GM12892 (cell line): ENCODE data around the gene AURKAIP1.

Source experiments
- POLR2A ChIP-seq: IDR thresholded peaks from 2 replicates; pipeline ENCODE4 v1.6.1; 2011; ENCODE audit warnings: low read depth, low read length, control low read depth
- POLR2AphosphoS5 ChIP-seq: IDR thresholded peaks from 2 replicates; pipeline ENCODE4 v1.6.1; 2011; ENCODE audit warnings: low read depth, low read length, control low read depth
- TAF1 ChIP-seq: IDR thresholded peaks from 2 replicates; pipeline ENCODE4 v1.6.1; 2011; ENCODE audit warnings: low read depth, mild to moderate bottlenecking, control low read depth, low read length, borderline replicate concordance

GRCh38 chr1:1402072-1402900 lies 27.3 kb upstream of the AURKAIP1 start:
- no peak for TF ChIP-seq POLR2AphosphoS5
- TF ChIP-seq POLR2A: no peak
- TF ChIP-seq TAF1: no peak
